GM18498 (cell line): ENCODE data around the gene CYP4V2.
"Not testable (repeated sequence)": the region's sequence is repeated elsewhere in the genome, so short reads cannot be mapped to it uniquely, and the experiment has no call there.

Experiments used
- ATAC-seq: cut with Tn5 transposase; IDR thresholded peaks from one replicate; pipeline ENCODE4 v1.9.1; 2021; ENCODE audit warnings: mild to moderate bottlenecking, moderate library complexity; ENCODE audit not compliant: unreplicated experiment

Gene CYP4V2

DNA sequence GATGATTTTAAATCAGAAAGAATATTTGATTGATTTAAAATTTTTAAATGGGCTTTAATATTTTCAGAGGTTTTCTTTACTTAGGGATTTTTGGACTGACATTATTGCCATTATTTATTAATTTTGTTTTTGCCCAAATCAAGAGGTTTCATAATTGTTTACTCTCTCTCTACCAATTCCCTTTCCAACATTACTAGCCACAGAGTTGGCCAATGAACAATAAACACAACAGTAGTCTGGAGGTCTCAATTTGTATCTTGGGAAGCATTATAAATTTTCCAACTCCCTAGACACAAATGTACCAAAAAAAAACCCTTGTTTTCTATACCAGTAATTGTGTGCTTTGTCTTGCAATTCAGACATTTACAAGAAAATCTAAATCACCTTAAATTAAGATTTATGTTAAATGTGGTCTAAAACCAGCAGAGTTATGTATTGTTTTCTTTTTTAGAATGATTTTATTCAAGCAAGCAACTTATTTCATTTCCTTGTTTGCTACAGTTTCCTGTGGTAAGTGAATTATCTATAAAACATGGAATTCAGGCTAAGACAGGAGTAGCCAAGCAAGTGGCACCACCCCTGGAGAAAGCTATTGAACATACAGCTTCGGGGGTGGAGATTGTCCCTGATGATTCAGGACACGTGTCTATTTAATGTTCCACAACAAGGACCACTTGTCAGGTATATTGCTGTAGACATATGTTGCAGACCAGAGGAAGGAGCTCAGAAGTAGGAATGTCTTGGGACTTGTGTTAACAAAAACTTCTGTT is 36.6 kb downstream of the CYP4V2 start:
- ATAC-seq, result no peak

GRCh38 chr4:186228514-186228894 is 37.1 kb downstream of the CYP4V2 start:
- no peak for ATAC-seq

DNA sequence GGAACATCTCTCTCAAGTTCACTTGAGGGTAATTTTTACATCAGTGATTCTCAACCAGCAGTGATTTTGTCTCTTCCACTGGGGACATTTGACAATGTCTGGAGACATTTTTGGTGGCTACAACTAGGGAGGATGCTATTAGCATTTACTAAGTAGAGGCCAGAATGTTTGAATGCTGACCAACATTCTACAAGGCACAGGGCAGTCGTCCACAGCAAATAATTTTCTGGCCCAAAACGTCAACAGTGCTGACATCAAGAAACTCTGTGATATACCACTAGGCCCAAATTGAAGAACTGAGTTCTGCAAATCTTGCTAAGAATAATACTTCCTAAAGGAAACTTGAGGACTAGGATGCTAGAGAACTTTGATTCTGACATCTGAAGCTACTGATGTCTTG is 43.0 kb downstream of the CYP4V2 start:
- no peak for ATAC-seq

DNA sequence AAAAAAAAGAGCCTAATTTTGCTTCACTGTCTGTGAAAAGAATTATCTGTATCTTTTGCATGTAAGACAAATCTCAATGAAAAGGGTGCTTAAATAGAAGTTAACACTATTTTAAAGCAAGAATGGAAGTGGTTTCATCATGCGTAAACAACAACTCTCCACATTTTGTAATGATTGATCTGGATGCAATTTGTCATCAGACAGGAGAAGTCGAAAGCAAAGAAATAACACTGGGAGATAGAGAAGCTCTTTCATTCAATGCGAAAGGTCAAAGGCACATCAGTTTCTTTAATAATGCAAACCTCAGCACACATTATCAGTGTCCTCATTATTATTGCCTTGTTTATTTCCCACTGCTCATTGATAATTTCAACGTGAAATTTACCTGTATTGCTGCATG is 44.8 kb downstream of the CYP4V2 start:
- no peak for ATAC-seq

- no peak for ATAC-seq
Observed at GRCh38 chr4:186240452-186240847, 49.1 kb downstream of the CYP4V2 start.

GRCh38 chr4:186240848-186241491 is 49.6 kb downstream of the CYP4V2 start:
- ATAC-seq, result no peak

DNA sequence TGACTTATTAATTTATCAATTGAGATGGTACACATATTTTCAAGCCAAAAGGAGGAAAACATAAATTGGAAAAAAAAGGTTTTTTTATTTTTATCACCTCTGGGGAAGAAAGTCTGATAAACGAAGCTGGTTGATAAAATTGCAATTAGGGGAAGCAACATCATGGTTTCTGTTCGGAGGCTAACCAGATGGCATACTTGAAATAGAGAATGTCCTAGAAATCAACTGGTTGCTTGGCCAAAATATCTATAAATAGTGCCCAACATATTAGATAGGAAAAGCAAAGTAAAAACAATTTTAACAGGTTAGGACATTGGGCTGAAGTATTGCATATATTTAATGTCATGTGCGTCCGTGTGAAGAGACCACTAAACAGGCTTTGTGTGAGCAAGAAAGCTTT is 50.2 kb downstream of the CYP4V2 start:
- no peak for ATAC-seq

DNA sequence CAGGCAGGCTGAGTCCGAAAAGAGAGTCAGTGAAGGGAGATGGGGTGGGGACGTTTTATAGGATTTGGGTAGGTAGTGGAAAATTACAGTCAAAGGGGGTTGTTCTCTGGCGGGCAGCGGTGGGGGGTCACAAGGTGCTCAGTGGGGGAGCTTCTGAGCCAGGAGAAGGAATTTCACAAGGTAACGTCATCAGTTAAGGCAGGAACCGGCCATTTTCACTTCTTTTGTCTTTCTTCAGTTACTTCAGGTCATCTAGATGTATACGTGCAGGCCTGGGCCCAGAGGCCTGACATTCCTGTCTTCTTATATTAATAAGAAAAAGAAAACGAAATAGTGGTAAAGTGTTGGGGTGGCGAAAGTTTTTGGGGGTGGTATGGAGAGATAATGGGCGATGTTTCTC is 50.7 kb downstream of the CYP4V2 start:
- ATAC-seq, result not testable (repeated sequence)

DNA sequence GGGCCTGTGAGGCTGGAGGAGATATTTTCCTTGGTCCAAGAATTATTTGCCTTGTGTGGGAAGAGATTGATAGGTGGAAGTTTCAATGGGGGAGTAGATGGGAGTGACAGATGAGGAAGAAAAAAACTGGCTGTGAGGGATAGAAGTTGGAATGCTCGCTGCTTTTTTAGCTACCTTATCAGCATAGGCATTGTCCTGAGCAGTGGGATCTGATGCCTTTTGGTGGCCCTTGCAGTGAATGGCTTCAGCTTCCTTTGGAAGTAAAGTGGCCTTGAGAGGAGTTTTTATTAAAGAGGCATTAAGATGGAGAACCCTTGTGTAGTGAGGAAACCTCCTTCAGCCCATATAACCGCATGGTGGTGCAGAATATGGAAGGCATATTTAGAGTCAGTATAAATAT is 52.0 kb downstream of the CYP4V2 start:
- ATAC-seq, result no peak

GRCh38 chr4:186244835-186245234 is 53.5 kb downstream of the CYP4V2 start:
- no peak for ATAC-seq

DNA sequence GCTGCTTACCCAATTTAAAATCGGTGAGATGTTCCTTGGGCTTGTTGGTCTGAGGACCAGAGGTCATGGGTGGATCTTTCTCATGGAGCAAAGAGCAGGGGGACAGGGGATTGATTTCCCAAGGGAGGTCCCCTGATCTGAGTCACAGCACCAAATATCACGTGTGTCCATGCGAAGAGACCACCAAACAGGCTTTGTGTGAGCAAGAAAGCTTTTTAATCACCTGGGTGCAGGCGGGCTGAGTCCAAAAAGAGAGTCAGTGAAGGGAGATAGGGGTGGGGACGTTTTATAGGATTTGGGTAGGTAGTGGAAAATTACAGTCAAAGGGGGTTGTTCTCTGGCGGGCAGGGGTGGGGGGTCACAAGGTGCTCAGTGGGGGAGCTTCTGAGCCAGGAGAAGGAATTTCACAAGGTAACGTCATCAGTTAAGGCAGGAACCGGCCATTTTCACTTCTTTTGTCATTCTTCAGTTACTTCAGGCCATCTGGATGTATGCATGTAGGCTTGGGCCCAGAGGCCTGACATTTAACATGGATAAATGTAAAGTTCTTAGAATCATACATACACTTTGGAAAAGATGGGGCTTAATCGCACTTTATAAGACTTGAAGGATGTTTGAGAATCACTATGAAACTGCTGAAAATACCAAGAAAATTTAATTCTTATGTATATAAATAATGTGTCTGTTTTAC is 55.8 kb downstream of the CYP4V2 start:
- not testable (repeated sequence) for ATAC-seq

DNA sequence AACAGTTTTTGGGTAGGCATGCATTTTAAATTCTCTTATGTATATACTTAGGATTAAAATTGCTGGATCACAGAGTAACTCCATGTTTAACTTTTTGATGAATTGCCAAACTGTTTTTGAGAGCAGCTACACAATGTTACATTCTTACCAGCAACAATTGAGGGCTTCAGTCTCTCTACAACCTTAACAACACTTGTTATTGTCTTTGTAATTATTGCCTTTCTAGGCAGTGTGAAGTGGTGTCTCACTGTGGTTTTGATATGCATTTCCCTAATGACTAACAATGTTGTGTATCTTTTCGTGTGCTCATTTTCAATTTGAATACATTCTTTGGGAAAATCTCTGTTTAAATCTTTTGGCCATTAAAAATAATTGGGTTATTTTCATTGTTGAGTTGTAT is 57.3 kb downstream of the CYP4V2 start:
- ATAC-seq, result no peak

GRCh38 chr4:186249785-186250754 is 58.7 kb downstream of the CYP4V2 start:
- ATAC-seq, result no peak

- ATAC-seq, result no peak
Observed at GRCh38 chr4:186250760-186251159, 59.4 kb downstream of the CYP4V2 start.

- ATAC-seq, result no peak
Observed at GRCh38 chr4:186255122-186255521, 63.8 kb downstream of the CYP4V2 start.

GRCh38 chr4:186258216-186258811 is 66.9 kb downstream of the CYP4V2 start:
- ATAC-seq, result no peak

GRCh38 chr4:186260117-186260503 is 68.7 kb downstream of the CYP4V2 start:
- no peak for ATAC-seq
